ENCODE data around the gene GLE1.

DNA sequence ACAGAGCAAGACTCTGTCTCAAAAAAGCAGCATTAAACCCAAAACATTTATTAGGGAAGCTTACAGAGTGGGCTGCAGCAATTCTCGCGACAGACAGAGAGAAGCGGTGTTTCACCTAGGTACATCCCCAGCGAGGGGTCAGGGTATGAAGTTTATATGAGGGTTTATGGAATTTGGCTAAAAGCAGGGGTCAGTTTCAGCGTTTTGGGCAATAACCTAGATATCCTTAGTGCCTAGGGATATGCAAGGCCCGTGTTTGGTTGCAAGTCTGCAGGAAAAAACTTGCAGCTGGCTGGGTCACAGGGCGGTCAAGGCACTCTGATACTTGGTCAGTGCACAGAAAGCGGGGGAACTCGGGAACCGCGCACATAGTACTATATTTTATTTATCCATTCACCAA is 649 bp upstream of the GLE1 start:
- TF ChIP-seq POLR2A (IDR thresholded peaks at IDR 0.05; ENCODE audit: low read length), result no peak
- TF ChIP-seq GATA1 (IDR thresholded peaks at IDR 0.05; ENCODE audit: low read depth, low read length), result no peak
